ENCODE measurements around the gene TMEM87B.

The TMEM87B gene, protein sequence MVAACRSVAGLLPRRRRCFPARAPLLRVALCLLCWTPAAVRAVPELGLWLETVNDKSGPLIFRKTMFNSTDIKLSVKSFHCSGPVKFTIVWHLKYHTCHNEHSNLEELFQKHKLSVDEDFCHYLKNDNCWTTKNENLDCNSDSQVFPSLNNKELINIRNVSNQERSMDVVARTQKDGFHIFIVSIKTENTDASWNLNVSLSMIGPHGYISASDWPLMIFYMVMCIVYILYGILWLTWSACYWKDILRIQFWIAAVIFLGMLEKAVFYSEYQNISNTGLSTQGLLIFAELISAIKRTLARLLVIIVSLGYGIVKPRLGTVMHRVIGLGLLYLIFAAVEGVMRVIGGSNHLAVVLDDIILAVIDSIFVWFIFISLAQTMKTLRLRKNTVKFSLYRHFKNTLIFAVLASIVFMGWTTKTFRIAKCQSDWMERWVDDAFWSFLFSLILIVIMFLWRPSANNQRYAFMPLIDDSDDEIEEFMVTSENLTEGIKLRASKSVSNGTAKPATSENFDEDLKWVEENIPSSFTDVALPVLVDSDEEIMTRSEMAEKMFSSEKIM

DNA sequence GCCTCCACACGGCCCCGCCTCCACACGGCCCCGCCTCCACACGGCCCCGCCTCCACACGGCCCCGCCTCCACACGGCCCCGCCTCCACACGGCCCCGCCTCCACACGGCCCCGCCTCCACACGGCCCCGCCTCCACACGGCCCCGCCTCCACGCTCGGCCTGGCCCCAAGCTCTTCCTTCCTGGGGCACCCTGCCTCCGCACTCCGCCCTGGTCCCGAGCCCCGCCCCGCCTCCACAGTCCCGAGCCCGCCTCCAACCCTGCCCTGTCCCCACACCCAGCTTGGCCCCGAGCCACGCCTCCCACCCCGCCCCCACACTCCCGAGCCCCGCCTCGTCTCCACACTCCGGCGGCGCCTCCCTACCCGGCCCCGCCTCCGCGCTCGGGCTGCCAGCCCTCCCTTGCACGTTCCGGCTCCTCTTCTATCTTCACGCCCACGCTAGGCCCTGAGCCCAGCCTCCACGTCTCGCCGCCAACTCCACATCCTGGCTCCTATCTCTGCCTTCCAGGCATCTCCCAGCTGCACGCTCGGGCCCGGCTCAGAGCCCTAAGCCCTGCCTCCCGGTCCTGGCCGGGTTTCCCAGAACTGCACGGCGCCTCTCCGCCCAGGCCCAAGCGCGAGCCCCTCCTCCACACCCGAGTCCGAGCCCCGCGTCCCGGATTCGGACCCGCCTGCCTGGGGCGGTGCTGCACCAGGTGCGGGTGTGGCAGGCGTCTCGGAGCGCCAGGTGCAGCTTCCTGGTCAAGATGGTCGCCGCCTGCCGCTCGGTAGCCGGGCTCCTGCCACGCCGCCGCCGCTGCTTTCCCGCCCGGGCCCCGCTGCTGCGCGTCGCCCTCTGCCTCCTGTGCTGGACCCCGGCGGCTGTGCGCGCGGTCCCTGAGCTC lies at the start of gene TMEM87B:
TSS of gene TMEM87B (plus strand) at position 423 of the 883 bp plus-strand sequence. CDS start at position 746, 323 bp downstream.
- DNase-seq: peak; percentile 71

DNA sequence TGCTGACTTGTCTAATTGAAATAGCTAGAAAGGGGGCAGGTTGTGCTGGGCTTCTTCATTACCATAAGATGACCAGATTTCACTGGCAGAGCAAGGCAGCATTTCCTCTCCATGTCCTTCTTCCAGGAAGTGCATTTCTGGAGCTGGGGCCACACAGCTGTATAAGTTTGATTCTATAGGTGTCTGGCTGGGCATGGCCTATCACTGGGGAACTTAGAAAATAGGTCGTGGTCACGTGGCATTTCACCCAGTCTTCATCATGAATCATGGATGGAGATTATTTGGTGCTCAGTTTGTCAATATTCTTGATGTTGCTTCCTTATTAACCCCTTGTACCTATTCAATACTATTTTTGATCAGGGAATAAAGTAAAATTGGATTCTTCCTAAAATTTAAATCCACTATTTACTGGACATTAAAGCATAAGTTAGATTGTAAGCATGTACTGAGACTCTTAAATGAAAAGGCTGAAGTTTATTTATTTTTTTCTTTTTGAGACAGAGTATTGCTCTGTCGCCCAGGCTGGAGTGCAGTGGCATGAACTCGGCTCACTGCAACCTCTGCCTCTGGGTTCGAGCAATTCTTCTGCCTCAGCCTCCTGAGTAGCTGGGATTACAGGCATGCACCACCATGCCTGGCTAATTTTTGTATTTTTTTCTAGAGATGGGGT lies 49.5 kb upstream of the TMEM87B start:
- no peak for DNase-seq

DNA sequence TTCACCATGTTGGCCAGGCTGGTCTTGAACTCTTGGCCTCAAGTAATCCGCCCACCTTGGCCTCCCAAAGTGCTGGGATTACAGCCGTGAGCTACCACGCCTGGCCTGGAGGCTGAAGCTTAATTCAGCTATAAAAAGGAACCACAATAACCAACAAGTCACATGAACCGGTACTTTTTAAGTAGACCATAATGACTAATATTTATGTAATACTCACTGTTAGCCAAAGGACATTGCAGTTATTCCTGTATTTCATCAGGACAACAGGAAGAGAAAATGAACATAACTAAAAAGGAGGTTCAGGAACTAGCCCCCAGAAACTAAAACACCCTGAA lies 49.0 kb upstream of the TMEM87B start:
- no peak for DNase-seq

DNA sequence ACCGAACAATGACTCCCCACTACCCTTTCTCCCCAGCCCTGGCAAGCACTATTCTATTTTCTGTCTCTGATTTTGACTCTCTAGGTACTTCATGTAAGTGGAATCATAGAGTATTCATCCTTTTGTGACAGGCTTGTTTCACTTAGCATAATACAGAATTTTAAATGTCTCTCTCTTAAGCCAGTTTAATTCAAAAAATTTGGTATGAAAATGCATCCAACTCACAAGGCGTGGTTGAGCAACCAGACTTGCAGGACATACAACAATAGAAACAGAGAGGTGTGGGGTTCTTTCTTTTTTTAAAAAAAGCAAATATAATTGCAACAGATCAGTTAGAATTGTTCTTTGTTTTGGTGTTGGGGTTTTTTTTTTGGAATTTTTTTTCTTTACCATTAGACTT lies 47.6 kb upstream of the TMEM87B start:
- DNase-seq: no peak

DNA sequence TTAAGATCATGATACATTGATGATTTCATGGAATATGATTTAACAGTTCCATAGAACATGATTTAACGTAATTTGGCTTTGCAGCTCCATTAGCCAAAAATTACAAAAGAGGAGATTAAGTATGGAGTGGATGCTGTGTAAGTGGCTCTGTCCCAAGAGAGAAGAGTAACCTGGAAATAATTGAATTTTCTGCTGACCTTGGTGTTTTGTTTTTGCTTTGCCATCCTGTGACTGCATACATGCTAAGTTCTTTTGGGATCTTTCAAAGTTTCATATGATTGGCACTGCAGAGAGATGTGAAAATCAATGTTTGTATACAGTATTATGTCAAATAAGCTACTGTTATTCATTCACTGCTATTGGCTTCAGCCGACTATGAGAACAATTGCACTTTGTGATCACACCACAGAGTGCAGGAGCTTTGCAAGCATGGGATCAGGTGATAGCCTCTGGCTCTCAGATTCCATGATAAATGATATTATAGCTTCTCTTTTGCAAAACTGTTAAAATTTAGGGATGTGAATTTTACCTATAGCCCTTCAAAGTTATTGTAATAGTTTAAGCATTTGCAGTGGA lies 46.1 kb upstream of the TMEM87B start:
- no peak for DNase-seq

DNA sequence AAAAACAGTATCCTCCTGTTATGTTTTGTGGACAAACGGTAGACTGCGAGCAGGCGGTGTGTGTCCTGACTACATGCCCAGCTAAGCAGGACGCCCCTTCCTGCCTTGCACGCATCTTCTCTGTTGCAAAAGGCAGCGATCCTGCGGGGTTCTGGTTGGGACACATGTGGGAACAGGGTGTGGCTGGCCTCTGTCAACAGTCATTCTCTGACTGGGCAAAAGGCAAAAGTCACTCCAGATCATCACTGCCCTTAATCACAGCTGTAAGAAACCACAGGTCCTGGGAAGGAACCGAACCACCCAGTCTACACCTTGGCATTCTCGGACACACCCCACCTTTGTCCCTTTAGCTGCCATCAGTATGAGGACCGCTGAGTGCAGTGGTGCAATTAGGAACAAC lies 44.3 kb upstream of the TMEM87B start:
- no peak for DNase-seq

DNA sequence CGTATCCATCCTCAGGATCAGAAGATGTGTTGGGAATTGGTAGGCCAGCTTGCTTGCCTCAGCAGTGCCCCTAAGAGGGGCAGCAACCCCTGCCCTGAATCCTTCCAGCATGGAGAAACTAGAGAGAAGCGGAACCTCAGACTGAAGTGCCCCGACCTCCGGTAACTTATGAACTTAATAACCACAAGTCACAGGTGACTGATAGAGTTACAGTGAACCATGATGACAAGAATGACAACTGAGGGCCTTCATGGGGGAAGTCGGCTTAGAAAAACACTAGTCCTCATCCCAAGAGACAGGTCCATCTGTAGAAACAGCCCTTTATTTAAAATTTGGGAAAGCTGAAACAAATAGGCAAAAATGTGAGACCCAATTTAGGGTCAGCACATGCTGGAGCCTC lies 42.5 kb upstream of the TMEM87B start:
- no peak for DNase-seq

DNA sequence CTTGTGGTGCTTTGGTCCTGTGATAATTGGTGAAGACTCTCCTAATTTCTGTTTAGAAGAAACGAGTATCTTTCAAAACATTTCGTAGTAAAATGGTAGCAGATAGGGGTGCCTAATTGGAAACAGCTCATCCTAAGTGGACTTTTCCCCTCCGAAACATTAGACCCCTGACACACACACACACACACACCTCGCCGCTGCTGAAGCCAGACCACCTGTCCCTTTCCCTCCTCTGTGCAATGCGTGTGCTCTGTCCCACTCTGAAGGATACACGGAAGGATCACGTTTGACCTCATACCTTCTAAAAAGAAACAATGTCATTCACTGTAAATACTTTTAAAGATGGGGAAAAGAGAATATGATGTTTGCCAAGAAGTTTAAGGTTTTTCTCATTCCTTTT lies 36.2 kb upstream of the TMEM87B start:
- no peak for DNase-seq

DNA sequence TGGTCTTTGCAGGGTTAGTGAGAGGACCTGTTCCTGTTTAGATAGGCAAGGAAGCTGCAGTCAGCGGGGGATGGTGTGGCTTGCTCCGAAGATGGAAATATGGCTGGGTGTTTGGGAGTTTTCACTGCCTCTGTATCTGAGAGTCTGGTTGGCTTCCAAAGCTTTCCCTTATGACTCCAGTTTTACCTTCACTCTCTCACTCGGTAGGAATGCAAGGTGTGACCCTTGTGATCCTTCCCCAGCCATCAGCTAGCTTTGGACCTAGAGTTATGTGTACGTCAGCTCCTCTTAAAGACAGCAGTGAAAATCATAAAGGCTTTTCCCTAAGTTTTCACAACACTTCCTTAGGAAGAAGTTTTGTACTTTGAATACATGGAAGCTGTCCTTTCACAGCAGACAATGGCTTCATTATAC lies 35.5 kb upstream of the TMEM87B start:
- no peak for DNase-seq

DNA sequence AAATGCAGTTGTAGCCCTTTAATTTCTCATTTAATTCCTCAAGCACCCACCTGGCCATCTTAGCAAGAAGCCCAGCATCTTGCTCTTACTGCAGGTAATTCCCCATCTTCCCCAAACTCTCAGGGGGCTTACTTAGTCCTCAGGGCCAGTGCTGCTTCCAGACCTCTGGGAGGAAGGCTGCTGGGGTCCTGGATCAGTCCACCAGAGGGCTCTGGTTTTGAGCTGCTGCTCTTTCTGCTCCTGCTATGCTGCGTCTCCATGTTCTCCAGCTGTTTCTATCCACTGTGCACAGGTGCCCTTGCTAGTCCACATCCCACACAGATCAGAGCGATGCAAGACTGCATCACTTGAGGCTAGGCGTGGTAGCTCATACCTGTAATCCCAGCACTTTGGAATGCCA lies 34.5 kb upstream of the TMEM87B start:
- DNase-seq: no peak

DNA sequence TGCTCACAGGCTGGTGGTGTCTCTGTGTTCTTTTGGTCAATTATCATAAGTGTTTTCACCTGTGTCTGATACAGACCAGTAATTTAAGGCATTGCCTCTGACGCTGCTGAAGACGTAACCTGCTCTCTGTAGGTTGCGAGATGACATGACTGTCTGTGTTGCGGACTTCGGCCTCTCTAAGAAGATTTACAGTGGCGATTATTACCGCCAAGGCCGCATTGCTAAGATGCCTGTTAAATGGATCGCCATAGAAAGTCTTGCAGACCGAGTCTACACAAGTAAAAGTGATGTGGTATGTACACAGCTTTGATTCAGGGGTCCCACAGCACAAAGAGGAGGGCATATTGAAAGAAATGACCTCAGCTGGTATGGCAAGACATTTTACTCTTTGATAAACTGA lies 33.8 kb upstream of the TMEM87B start:
- no peak for DNase-seq

DNA sequence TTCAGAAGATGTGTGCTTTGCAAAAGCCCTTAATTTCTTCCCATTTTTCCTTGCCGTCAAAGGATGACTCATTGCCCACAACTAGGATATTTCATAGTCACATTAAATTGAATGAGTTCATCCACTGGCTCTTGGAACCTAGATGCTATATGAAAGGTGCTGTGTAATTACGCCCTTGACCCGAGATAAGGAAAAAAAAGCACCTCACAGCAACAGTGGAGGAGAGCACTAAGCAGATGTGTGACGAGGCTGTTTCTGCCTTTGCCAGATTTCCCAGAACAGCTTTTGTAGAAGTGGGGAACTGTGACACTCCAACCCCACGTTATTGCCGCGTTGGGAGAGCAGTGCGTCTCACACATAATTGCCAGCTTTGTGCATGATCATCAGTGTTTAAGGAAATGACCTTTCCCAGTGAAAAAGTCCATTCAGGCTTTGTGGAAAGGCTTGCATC lies 33.3 kb upstream of the TMEM87B start:
- no peak for DNase-seq

DNA sequence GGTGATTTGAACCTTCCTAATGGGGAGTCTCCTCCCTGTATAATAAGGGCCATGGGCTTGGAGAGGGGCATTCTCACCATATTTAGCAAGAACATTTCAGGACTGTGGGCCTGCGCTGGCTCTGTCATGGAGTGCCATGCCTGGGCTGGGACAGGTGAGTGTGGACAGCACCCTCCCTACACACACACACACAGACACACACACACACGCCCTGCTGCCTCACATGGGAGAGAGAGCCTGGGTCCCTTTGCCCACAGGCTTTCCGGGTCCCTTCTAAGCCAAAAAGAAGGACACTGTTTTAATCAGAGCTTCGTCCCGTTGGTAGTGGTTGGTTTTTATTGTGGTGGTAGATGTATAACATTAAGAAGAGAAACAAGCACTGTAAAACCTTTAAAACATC lies 31.4 kb upstream of the TMEM87B start:
- no peak for DNase-seq

DNA sequence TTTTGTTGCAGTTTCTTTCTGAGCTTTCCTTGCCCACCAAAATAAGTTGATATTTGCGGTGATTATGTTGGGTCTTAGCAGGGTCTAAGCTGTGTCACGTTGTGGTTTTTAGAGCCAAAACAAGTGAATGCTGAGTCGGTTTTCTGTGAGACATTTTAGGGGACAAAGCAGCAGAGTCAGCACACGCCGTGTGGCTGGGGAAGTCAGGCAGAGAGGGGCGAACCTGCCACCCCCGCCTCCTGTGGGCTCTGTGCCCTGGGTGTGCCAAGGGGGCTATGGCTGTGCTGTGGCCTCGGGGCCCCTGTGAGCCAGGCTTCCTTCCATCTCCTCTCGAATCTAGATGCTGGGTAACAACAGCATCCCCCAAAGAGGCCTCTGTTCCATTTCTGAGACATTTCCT lies 30.8 kb upstream of the TMEM87B start:
- DNase-seq: no peak

DNA sequence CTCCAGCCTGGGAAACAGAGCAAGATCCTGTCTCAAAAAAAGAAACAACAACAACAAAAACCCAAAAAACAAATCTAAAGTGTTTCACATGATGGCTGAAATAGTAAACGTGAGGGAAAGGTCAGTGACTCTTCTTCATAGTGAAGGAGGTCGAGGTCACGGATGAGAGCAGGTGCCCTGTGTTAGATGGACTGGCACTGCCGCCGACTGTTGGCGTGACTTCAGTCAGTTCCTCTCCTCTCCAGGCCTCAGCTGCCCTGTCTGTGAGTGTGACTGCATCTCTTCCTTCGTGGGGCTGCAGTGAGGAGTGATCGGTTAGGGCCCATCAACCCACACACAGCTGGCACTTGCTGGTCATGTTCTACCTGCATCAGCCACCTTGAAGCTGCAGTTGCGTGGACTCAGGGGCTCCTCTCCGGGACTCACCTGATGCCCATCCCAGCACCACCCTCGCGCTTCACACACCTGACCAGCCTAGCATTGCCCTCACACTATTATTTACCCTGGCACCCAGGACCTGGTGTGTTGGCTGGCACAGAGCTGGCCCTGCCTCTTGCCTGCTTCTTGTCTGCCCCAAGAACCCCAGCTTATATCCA lies 30.1 kb upstream of the TMEM87B start:
- no peak for DNase-seq

DNA sequence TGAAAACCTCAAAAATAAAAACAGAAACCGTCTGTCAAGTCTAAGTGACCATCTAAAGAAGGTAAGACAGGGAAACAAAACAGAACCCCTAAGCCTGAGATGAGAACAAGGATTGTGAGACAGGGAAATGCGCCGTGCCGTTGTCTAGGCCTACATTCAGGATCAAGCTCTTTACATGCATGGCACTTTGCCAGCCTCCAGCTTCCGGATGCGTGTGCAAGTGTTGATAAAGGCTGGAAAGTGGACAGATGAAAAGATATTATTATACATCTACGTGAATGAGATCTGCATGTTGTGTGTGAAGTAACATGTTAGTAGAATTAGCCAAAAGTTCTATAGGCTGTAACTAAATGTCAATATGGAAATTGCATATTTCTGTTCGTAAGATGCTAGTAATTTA lies 28.6 kb upstream of the TMEM87B start:
- no peak for DNase-seq

DNA sequence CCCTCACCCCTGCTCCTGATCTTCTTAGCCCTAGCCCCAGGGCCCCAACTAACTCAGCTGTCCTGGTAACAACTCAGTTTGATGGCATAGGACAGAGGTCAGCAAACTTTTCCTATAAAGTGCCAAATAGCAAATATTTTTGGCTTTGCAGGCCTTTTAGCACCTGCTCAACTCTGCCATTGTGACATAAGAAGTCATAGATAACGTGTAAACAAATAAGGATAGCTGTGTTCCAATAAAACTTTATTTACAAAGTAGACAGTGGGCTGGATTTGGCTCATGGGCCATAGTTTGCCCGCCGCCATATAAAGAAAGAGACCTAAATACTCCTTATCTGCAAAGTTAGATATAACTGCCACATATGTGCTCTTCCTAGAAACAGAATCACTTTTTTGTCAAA lies 27.3 kb upstream of the TMEM87B start:
- no peak for DNase-seq

DNA sequence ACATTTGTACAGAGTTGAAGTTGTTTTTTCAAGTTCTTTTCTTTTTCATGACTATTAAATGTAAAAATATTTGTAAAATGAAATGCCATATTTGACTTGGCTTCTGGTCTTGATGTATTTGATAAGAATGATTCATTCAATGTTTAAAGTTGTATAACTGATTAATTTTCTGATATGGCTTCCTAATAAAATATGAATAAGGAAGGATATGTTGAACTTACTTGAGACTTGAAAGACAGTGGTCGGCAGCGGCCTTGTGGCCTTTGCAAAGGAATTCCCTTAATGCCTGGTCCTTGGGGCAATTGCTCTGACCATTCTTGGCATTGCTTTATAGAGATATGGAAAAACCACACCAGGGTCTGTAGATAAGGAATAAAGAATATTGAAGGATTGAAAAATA lies 25.9 kb upstream of the TMEM87B start:
- no peak for DNase-seq

DNA sequence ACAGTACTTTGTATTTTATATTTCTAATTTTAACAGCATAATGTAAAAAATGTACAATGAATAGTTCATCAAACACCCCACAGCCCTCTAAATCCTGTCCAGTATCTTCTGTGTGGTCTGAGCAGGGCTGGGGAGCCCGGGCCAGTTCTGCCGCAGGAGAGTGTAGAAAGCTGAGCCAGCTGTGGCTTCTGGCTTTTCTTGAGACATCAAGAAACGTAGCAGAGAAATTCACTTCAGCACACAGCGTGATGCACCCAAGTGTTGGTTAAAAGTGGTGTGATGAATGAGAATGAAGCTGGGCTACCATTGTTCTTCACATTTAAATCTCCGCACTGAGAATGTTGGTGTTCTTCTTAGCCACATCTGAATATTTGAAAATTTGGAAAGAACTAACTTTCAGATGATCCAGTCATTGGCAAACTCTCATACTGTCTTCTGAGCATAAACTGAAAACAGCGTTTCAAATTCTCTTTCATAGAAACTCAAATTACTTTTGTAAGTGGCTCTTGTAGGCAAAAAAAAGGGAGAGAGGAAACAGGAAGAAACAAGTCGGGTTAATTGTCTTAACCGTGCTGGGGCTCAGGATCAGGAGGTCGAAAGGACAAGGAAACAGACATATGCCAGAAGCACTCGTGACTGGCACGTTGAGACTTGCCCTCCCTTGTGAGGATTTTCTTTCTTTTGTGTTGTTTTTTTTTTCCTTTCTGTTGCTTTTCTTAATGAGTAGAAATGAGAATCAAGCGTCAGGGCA lies 23.4 kb upstream of the TMEM87B start:
- DNase-seq: no peak

DNA sequence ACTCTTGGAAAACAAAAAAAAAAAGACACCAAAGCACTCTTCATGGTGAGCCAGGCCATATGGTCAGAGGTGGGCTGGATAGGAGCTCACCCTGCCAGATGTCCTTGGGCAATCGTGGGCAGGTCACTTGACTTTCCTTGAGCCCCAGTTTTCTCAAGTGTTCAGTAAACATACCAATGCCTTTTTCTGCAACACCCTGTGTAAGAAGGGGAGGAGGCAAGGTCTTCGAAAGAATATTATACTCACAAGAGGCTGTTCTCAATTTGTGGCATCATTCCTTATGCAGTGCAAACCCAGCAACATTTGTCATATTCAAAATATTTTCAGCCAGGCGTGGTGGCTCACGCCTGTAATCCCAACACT lies 22.9 kb upstream of the TMEM87B start:
- DNase-seq: no peak

DNA sequence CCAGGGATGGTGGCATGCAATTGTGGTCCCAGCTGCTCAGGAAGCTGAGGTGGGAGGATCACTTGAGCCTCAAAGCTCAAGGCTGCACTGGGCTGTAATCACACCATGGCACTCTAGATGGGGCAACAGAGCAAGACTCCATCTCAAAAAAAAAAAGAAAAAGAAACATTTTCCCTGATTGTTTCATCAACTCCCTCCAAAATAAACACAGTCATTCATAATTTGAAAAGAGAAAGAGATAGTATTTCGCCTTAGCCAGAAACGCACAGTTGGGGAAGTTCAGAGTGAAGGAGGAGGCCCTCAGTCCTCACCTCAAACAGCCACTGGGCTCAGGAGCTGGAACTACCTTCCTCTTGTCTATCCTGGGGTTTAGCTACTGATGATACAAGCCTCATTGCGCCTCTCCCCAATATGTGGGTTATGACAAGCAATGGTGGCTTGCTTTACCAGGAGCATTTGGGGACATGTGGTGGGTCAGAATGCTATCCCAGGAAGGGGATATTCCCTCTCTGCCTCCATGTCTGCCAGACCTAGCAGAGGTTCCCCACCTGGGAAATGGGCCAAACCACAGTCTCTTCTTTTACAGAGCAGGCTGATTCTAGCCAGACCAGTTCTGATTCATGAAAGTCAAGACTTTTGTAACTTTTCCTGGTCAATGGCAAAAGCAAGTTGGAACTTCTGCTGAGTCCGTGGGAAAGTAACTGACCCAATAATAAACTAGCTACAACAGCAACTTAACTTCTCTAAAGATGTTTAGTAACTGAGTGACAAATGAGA lies 22.2 kb upstream of the TMEM87B start:
- no peak for DNase-seq

All from NCI-H748 treated with DMSO at 0.1 percent for 48 hours (cell line).